Measurements from ENCODE around the gene FHIP1B. TPM values are rescaled to one million over a fixed set of nuclear protein-coding genes. Genes with fewer than 3 reads are reported as not detected.

The FHIP1B gene
- total RNA-seq, 1 experiment from 2014 or later = 42.8 TPM

DNA sequence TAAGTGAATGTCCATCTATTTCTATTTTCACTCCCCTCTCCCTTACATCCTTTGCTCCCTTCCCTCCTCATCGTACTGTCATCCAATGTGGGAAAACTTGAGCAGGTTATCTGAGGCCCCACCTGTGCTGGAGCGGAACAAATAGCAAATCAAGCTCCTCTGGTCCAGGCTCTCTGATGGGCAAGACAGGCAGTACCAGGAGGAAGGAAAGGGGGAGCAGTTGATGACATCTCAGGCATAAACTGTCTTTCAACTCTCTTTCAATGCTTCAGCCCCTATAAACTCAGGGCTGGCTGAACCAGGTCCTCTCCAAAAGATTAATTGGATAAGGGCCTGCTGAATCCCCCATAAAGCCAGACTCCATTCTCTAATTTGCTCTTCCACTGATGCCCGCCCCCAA, 23.7 kb upstream of the FHIP1B start:
- in situ Hi-C loops (cut with HindIII; ENCODE audit: low pct_unique_long_range_greater_than_20kb, low sequenced_read_pairs) (no loop called here), intact Hi-C loops (cut with micrococcal nuclease; ENCODE audit: unreplicated experiment) (no loop called here)
- no TSS peak for BruUV-seq (replicated peaks)
- no peaks in the 10 kb centered on the region for H3K36me3 ChIP-seq (ENCODE audit: control insufficient read depth, insufficient read depth, low read length)
- peaks cover 72% of the 10 kb centered on the region for H3K27me3 ChIP-seq (ENCODE audit: control insufficient read depth, insufficient read depth, low read length)
- no peak for ATAC-seq
- CTCF ChIA-PET = interaction anchor here (0.6 kb wide), 1 partner anchor 136 kb away, joined by 3 read pairs; no protein-coding TSS in a partner anchor
- TF ChIP-seq, protein P1, sequence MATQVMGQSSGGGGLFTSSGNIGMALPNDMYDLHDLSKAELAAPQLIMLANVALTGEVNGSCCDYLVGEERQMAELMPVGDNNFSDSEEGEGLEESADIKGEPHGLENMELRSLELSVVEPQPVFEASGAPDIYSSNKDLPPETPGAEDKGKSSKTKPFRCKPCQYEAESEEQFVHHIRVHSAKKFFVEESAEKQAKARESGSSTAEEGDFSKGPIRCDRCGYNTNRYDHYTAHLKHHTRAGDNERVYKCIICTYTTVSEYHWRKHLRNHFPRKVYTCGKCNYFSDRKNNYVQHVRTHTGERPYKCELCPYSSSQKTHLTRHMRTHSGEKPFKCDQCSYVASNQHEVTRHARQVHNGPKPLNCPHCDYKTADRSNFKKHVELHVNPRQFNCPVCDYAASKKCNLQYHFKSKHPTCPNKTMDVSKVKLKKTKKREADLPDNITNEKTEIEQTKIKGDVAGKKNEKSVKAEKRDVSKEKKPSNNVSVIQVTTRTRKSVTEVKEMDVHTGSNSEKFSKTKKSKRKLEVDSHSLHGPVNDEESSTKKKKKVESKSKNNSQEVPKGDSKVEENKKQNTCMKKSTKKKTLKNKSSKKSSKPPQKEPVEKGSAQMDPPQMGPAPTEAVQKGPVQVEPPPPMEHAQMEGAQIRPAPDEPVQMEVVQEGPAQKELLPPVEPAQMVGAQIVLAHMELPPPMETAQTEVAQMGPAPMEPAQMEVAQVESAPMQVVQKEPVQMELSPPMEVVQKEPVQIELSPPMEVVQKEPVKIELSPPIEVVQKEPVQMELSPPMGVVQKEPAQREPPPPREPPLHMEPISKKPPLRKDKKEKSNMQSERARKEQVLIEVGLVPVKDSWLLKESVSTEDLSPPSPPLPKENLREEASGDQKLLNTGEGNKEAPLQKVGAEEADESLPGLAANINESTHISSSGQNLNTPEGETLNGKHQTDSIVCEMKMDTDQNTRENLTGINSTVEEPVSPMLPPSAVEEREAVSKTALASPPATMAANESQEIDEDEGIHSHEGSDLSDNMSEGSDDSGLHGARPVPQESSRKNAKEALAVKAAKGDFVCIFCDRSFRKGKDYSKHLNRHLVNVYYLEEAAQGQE (IDR thresholded peaks at IDR 0.05; ENCODE audit: insufficient read depth in 1 of 2, low read depth in 2 of 2, low read length in 1 of 2) = no peak
- TF ChIP-seq POLR2AphosphoS5 (IDR thresholded peaks at IDR 0.05; ENCODE audit: low read depth, low read length) (no peak), SIN3A (IDR thresholded peaks at IDR 0.05; ENCODE audit: borderline replicate concordance, insufficient read depth, low read depth, low read length) (no peak), TCF7L2 (IDR thresholded peaks at IDR 0.05; ENCODE audit: low read depth, low read length) (no peak)
- TF ChIP-seq, protein P2, sequence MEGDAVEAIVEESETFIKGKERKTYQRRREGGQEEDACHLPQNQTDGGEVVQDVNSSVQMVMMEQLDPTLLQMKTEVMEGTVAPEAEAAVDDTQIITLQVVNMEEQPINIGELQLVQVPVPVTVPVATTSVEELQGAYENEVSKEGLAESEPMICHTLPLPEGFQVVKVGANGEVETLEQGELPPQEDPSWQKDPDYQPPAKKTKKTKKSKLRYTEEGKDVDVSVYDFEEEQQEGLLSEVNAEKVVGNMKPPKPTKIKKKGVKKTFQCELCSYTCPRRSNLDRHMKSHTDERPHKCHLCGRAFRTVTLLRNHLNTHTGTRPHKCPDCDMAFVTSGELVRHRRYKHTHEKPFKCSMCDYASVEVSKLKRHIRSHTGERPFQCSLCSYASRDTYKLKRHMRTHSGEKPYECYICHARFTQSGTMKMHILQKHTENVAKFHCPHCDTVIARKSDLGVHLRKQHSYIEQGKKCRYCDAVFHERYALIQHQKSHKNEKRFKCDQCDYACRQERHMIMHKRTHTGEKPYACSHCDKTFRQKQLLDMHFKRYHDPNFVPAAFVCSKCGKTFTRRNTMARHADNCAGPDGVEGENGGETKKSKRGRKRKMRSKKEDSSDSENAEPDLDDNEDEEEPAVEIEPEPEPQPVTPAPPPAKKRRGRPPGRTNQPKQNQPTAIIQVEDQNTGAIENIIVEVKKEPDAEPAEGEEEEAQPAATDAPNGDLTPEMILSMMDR (IDR thresholded peaks at IDR 0.05) = no peak
- no peak overlapping the region for H3K27ac ChIP-seq (ENCODE audit: low read length)
- POLR2A ChIA-PET = no interaction called here
- DNase-seq (ENCODE audit: low read depth, low spot score) = no peak
- no peak overlapping the region for H3K4me3 ChIP-seq (ENCODE audit: low read depth in 2 of 2, low read length in 2 of 2)
- 0 out of 2 replicates have a peak, but pooled peaks cover 3% of the 10 kb centered on the region for H3K4me1 ChIP-seq (ENCODE audit: control insufficient read depth, insufficient read depth, low read length)
- no peaks in the 10 kb centered on the region for H3K9me3 ChIP-seq (ENCODE audit: control insufficient read depth, insufficient read depth, low read depth, low read length)

DNA sequence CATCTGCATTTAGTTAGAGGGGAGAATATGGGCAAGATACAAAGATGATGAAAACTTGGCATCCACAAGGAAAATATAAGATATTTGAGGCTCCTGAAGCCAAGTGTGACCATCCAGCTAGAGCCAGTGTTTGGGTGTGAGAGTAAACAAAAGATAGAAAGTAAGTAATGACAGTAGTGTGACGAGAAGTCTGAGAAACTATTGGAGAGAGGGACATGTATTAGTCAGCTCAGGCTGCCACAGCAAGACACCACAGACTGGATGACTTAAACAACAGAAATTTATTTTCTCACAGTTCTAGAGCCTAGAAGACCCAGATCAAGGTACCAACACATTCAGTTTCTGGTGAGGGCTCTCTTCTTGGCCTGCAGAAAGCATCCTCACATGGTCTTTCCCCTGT, 18.8 kb upstream of the FHIP1B start:
- H3K4me3 ChIP-seq (ENCODE audit: low read depth in 2 of 2, low read length in 2 of 2) = no peak overlapping the region
- intact Hi-C loops (cut with micrococcal nuclease; ENCODE audit: unreplicated experiment) = no loop called here
- no peak overlapping the region for H3K27ac ChIP-seq (ENCODE audit: low read length)
- TF ChIP-seq SIN3A (IDR thresholded peaks at IDR 0.05; ENCODE audit: borderline replicate concordance, insufficient read depth, low read depth, low read length) (no peak), TCF7L2 (IDR thresholded peaks at IDR 0.05; ENCODE audit: low read depth, low read length) (no peak), POLR2AphosphoS5 (IDR thresholded peaks at IDR 0.05; ENCODE audit: low read depth, low read length) (no peak)
- TF ChIP-seq, protein P2 (IDR thresholded peaks at IDR 0.05) = no peak
- TF ChIP-seq, protein P1 (IDR thresholded peaks at IDR 0.05; ENCODE audit: insufficient read depth in 1 of 2, low read depth in 2 of 2, low read length in 1 of 2) = no peak
- no peaks in the 10 kb centered on the region for H3K9me3 ChIP-seq (ENCODE audit: control insufficient read depth, insufficient read depth, low read depth, low read length)
- in situ Hi-C loops (cut with HindIII; ENCODE audit: low pct_unique_long_range_greater_than_20kb, low sequenced_read_pairs) = no loop called here
- no TSS peak for BruUV-seq (replicated peaks)
- no peaks in the 10 kb centered on the region for H3K36me3 ChIP-seq (ENCODE audit: control insufficient read depth, insufficient read depth, low read length)
- DNase-seq (ENCODE audit: low read depth, low spot score) (no peak), ATAC-seq (no peak)
- H3K4me1 ChIP-seq (ENCODE audit: control insufficient read depth, insufficient read depth, low read length) = no peaks in the 10 kb centered on the region
- ChIA-PET CTCF (interaction anchor here (0.7 to 4.0 kb wide), 2 partner anchors 67 to 110 kb away, joined by 3 to 56 read pairs; no protein-coding TSS in a partner anchor), POLR2A (no interaction called here)
- peaks cover 30% of the 10 kb centered on the region for H3K27me3 ChIP-seq (ENCODE audit: control insufficient read depth, insufficient read depth, low read length)

Data from Panc1 (cell line).